T-helper 1 cell treated with Interleukin-12 subunit alpha and Interleukin-12 subunit beta and Interleukin-4 antibody, amounts not matched to agents 30 μg/mL and 1 μg/mL, for 36 hours (primary cell): Measurements from ENCODE around the gene KAZN.

ENCODE experiments used
- H3K27ac Mint-ChIP-seq: one replicate; pipeline ENCODE4 v1.8.0; 2021; ENCODE audit warnings: mild to moderate bottlenecking, mixed read lengths
- H3K27me3 Mint-ChIP-seq: one replicate; pipeline ENCODE4 v1.8.0; 2021; ENCODE audit warnings: low read depth, mixed read lengths
- H3K36me3 Mint-ChIP-seq: one replicate; pipeline ENCODE4 v1.8.0; 2021; ENCODE audit warnings: low read depth, mixed read lengths
- H3K4me1 Mint-ChIP-seq: one replicate; pipeline ENCODE4 v1.8.0; 2021; ENCODE audit warnings: low read depth, mixed read lengths
- H3K4me3 Mint-ChIP-seq: one replicate; pipeline ENCODE4 v1.8.0; 2021; ENCODE audit warnings: mild to moderate bottlenecking, moderate library complexity, mixed read lengths
- H3K9me3 Mint-ChIP-seq: one replicate; pipeline ENCODE4 v1.8.0; 2021; ENCODE audit warnings: mixed read lengths

KAZN gene

DNA sequence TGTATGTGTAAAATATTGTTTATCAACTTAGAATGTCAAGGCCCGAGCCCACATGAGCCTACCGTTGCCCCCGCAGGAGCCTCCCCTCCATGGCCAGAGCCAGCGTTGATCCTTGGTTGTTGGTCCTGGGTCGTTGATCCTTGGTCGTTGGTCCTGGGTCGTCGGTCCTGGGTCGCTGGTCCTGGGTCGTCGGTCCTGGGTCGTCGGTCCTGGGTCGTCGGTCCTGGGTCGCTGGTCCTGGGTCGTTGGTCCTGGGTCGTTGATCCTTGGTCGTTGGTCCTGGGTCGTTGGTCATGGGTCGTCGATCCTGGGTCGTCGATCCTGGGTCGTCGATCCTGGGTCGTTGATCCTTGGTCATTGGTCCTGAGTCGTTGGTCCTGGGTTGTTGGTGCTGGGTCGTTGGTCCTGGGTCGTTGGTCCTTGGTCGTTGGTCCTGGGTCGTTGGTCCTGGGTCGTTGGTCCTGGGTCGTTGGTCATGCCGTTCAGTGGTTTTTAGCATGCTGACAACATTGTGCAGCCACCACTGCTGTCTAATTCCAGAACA lies 450.0 kb downstream of the KAZN start:
- Mint-ChIP-seq H3K4me3 (no peak overlapping the region), H3K27ac (no peak overlapping the region), H3K4me1 (no peaks in the 10 kb centered on the region)

DNA sequence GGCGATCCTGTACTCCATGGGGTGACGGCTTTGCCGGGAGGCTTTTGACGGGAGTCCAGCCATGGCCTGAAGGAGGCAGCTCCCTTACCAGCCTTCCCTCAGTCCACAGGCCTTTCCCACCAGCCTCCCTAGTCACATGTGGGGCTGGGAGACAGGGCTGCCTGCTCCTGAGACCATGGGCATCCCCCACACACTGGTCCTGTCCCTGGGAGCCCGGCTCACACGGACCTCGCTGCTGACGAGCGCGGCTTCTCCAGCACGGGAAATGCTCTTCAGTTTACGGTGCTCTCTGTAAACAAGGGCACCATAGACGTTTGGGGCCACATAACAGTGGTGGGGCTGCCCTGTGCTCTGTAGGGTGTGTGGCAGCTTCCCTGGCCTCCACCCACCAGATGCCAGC lies 450.6 kb downstream of the KAZN start:
- no peak overlapping the region for H3K4me3 Mint-ChIP-seq
- H3K4me1 Mint-ChIP-seq, result no peaks in the 10 kb centered on the region
- H3K36me3 Mint-ChIP-seq, result no peaks in the 10 kb centered on the region
- no peak overlapping the region for H3K27ac Mint-ChIP-seq
- no peaks in the 10 kb centered on the region for H3K9me3 Mint-ChIP-seq
- no peaks in the 10 kb centered on the region for H3K27me3 Mint-ChIP-seq

More for the DNA sequence above, 450.0 kb downstream of the KAZN start:
- Mint-ChIP-seq H3K9me3 (no peaks in the 10 kb centered on the region), H3K36me3 (no peaks in the 10 kb centered on the region), H3K27me3 (no peaks in the 10 kb centered on the region)

DNA sequence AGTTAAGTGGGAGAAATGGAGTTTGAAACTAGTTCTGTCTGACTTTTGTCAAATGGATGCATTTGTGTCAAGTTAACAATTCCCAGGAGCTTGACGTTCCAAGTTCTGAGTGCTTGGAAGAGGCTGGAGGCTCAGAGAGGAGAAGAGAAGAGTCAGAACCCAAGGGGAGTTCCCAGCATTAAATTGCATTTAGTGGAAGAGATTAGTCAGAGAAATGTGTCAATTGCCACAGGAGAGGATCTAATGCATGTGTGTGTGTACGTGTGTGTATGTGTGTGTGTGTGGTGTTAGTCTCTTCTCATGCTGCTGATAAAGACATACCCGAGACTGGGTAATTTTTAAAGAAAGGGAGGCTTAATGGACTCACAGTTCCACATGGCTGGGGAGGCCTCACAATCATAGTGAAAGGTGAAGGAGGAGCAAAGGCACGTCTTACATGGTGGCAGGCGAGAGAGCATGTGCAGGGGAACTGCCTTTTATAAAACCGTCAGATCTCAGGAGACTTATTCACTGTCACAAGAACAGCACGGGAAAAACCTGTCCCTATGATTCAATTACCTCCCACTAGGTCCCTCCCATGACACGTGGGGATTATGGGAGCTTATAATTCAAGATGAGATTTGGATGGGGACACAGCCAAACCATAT lies 453.5 kb downstream of the KAZN start:
- no peak overlapping the region for H3K4me3 Mint-ChIP-seq
- no peaks in the 10 kb centered on the region for H3K36me3 Mint-ChIP-seq
- no peaks in the 10 kb centered on the region for H3K9me3 Mint-ChIP-seq
- H3K4me1 Mint-ChIP-seq, result no peaks in the 10 kb centered on the region
- H3K27ac Mint-ChIP-seq, result no peak overlapping the region
- no peaks in the 10 kb centered on the region for H3K27me3 Mint-ChIP-seq

DNA sequence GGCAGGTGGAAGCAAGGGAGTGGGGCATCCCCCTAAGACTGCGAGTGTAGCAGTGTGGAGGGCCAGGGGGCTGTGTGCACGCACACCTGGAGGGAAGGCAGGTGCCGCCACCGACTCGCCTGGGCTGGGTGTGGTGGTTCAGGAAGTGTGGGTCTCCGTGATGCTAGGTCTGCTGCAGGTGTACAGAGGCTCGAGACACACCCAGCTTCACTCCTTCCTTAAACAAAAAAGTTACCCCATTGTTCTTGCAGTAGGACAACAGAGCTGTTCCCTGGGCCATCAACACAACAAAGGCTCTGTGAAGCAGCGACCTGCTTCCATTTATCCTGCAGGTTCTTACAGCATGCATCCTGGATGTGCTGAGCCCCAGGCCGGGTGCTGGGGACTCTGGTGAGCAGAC lies 454.7 kb downstream of the KAZN start:
- Mint-ChIP-seq H3K27me3 (no peaks in the 10 kb centered on the region), H3K9me3 (no peaks in the 10 kb centered on the region), H3K4me1 (no peaks in the 10 kb centered on the region), H3K4me3 (no peak overlapping the region), H3K36me3 (no peaks in the 10 kb centered on the region), H3K27ac (no peak overlapping the region)

DNA sequence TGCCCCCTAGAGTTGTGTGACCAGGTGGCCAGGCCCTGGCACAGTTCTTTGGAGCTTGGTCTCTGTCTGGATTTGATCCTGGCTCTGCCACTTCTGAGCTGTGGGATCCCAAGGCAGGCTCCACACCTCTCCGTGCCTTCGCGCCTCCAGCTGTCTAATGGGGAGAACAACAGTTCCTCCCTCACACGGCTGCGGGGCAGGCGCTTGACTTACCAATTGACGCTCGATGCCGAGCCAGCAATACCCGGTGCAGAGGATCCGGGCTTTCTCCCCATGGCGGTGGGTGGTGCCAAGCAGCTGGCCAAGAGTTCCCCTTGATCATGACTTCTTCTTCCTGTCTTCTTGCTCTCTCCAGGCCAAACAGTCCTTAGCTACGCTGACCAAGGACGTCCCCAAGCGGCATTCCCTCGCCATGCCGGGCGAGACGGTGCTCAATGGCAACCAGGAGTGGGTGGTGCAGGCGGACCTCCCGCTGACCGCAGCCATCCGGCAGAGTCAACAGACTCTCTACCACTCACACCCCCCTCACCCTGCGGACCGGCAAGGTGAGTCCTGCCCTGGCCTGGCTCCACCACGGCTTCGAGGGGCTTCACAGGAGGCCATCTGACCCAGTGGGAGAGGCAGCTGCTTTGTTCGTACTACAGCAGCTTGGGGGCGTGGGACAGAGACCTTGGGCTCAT lies 457.4 kb downstream of the KAZN start:
- Mint-ChIP-seq H3K27ac (no peak overlapping the region), H3K4me1 (no peaks in the 10 kb centered on the region), H3K9me3 (no peaks in the 10 kb centered on the region), H3K27me3 (no peaks in the 10 kb centered on the region), H3K4me3 (no peak overlapping the region), H3K36me3 (no peaks in the 10 kb centered on the region)

DNA sequence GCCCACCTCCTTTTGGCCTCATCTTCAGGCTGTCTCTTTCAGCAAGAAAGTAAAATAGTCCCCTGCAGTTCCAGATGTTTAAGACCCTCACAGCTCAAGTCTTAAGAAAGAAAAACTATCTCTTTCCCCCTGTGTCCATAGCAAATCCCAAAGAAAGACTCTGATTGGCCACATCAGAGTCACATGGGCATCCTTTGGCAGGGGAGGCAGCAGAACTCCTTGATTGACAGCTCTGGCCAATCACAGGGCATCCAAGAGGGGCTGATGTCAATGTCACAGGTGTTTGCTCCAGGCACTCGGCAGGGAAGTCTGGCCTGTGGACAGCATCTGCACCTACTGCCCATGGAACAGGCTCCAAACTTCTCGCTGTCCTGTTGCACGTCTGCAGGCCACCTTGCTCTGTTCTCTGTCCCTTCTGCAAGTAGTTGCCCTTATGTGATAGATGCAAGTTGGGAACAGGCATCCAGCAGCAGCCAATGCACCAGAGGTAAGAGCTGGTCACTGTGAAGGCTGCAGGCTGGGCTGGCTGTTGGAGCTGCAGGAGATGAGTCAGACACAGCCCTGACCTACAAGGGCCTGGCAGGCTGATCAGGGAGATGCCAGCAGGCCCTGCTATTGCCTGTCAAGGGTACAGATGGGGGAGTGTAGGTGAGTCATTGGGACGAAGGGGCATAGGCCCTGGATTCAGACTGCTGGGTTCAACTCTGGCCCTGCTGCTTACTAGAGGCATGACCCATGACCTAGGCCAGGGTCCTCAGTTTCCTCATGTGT lies 458.2 kb downstream of the KAZN start:
- Mint-ChIP-seq H3K9me3 (no peaks in the 10 kb centered on the region), H3K27ac (no peak overlapping the region), H3K4me3 (no peak overlapping the region), H3K4me1 (no peaks in the 10 kb centered on the region), H3K27me3 (no peaks in the 10 kb centered on the region), H3K36me3 (no peaks in the 10 kb centered on the region)

DNA sequence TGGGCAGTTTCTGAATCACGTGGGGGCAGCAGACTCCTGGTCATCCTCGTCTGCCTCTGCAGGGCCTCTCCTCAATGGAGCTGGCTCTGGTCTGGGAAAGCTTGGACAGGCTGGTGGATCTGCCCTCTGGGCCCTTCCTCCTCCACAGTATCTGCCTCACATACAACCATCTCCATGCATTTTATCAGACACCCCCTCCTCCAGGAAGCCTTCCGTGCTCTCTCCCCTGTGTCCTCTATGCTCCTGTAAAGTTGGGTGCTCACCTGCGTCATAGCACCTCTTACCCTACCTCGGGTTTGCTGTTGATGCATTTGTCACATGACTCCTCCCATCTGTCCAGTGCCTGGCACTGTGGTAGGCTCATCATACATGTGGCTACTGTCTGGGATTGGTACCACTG lies 459.3 kb downstream of the KAZN start:
- H3K4me1 Mint-ChIP-seq, result no peaks in the 10 kb centered on the region
- no peaks in the 10 kb centered on the region for H3K27me3 Mint-ChIP-seq
- H3K36me3 Mint-ChIP-seq, result no peaks in the 10 kb centered on the region
- H3K27ac Mint-ChIP-seq, result no peak overlapping the region
- H3K4me3 Mint-ChIP-seq, result no peak overlapping the region
- H3K9me3 Mint-ChIP-seq, result peaks cover 5% of the 10 kb centered on the region

DNA sequence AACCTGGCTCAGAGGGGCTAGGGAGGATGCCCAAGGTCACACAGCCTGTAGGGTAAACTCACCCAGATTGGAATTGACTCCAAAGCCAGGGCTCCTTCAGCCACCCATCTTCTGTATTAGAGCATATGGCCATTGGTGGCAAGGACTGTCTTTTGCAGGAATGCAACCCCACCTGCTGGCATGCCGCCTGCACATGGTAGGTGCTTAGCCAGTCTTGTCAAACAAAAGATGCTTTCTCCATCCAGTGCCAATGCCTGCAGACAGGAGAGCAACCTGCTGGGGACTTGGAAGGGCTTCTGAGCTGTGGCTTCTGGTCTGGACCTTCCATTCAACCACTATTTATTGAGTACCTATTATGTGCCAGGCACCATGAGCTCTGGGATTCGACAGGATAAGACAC lies 459.8 kb downstream of the KAZN start:
- Mint-ChIP-seq H3K27me3 (no peaks in the 10 kb centered on the region), H3K27ac (no peak overlapping the region), H3K4me3 (no peak overlapping the region), H3K4me1 (no peaks in the 10 kb centered on the region), H3K36me3 (no peaks in the 10 kb centered on the region), H3K9me3 (peaks cover 5% of the 10 kb centered on the region)

DNA sequence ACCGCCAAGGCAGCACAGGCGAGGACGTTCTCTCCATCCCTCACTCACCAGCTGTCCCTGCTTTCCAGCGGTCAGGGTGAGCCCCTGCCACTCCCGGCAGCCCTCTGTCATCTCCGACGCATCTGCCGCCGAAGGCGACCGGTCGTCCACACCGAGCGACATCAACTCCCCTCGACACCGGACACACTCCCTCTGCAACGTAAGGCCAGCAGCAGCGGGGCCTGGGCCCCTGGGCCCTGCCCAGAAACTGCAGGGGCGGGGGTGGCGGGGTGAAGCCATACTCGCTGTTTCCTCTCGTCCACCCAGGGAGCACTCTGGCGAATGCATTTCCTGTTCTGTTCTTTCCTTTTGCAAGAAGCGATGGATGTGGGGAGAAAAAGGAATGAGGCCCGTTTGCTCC lies 461.6 kb downstream of the KAZN start:
- no peaks in the 10 kb centered on the region for H3K36me3 Mint-ChIP-seq
- H3K27ac Mint-ChIP-seq, result no peak overlapping the region
- H3K4me1 Mint-ChIP-seq, result no peaks in the 10 kb centered on the region
- peaks cover 5% of the 10 kb centered on the region for H3K9me3 Mint-ChIP-seq
- no peaks in the 10 kb centered on the region for H3K27me3 Mint-ChIP-seq
- no peak overlapping the region for H3K4me3 Mint-ChIP-seq

DNA sequence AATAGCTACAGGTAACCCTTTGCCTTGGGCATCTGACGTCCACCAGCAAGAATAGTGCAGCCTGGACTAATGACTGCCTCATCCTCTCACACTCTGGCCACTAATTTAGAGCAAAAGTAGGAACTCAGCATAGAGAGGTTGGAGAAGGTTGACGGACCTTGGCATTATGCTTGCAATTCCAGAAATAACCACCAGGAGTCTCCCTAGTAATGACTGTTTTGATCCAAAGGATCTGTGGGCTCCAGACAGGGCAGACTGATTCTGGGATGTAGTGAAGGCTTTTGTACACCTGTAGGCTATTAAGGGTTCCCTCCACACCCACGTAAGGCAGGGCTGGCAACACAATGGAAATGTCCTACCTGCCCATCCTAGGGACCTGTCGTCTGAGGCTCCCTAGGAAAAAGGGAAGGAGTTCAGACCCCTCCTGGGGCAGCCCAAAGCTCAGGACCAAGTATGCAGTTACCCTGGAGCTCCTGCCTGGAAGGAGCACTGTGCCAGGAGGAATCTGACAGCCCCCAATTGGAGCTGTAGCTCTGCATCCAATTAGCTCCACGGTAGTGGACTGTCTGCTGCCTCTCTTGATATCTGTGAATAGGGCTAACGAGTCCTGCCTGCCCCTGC lies 464.1 kb downstream of the KAZN start:
- Mint-ChIP-seq H3K36me3 (no peaks in the 10 kb centered on the region), H3K27me3 (peaks cover 4% of the 10 kb centered on the region), H3K27ac (no peak overlapping the region), H3K4me1 (no peaks in the 10 kb centered on the region), H3K4me3 (no peak overlapping the region), H3K9me3 (peaks cover 5% of the 10 kb centered on the region)

DNA sequence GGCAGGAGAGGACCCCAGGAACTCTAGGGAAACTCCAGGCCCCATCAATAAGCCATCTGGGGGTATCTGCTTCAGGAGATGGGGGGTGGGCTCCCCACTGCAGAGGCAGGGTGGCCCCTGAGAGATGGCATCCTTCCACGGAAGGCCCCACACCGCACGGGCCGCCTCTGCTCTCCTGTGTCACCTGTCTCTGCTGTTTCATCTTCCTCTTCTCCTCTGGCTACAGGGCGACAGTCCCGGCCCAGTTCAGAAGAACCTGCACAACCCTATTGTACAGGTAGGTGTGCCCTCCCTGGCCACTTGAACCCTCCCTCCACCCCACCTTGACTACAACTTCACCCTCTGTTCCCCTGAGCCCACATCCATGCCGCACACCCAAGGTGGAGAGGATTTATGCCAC lies 464.9 kb downstream of the KAZN start:
- Mint-ChIP-seq H3K9me3 (peaks cover 5% of the 10 kb centered on the region), H3K27ac (no peak overlapping the region)

DNA sequence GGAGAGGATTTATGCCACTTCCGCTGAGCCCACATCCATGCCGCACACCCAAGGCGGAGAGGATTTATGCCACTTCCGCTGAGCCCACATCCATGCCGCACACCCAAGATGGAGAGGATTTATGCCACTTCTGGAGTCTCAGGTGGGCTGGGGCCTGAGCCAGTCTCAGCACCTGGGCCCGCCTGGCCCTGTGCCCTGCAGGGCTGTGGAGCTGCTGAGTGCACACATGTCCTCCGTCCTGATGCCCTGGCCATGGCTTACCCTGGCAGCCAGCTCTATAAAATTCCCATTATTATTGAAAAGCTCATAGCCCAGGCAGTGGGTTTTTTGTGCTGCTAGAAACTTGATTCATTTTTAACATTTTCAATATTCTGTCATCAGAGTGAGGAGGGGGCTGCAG lies 465.3 kb downstream of the KAZN start:
- H3K27me3 Mint-ChIP-seq, result peaks cover 4% of the 10 kb centered on the region
- peaks cover 5% of the 10 kb centered on the region for H3K9me3 Mint-ChIP-seq
- no peak overlapping the region for H3K4me3 Mint-ChIP-seq
- H3K4me1 Mint-ChIP-seq, result no peaks in the 10 kb centered on the region
- no peak overlapping the region for H3K27ac Mint-ChIP-seq
- no peaks in the 10 kb centered on the region for H3K36me3 Mint-ChIP-seq

More for the DNA sequence above, 464.9 kb downstream of the KAZN start:
- Mint-ChIP-seq H3K4me3 (no peak overlapping the region), H3K36me3 (no peaks in the 10 kb centered on the region), H3K27me3 (peaks cover 4% of the 10 kb centered on the region), H3K4me1 (no peaks in the 10 kb centered on the region)

DNA sequence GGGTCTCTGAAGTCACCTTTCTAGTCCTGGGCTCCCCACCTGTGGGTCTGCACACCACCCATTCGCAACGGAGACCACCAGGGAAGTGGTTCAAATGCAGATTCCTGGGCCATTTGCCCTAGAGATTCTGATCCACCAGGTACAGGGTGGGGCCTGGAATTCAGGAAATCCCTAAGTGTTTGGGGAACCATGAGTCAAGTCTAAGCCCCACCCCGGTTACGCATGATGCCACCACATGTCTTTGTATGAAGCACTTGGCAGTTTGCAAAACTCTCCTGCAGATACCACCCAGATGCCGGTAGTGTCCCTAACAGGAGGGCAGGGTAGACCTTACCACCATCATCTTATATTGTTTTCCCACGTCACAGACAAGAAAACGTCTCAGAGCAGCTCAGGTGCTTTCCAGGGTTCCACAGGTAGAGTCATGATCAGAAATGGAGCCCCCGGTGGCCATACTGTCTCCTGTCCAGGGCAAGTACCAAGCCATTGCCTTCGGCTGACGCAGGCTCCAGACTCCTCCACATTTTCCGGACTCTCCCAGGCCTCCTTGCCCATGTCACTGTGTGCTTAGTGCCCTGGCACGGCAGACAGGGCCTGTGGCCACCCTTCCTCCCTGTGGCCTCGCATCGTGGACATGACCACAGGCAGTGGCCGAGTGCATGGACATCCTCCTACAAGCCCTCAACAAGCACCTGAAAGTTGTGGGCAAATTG lies 465.9 kb downstream of the KAZN start:
- Mint-ChIP-seq H3K4me3 (no peak overlapping the region), H3K4me1 (no peaks in the 10 kb centered on the region), H3K9me3 (peaks cover 5% of the 10 kb centered on the region), H3K36me3 (no peaks in the 10 kb centered on the region), H3K27me3 (peaks cover 4% of the 10 kb centered on the region), H3K27ac (no peak overlapping the region)

DNA sequence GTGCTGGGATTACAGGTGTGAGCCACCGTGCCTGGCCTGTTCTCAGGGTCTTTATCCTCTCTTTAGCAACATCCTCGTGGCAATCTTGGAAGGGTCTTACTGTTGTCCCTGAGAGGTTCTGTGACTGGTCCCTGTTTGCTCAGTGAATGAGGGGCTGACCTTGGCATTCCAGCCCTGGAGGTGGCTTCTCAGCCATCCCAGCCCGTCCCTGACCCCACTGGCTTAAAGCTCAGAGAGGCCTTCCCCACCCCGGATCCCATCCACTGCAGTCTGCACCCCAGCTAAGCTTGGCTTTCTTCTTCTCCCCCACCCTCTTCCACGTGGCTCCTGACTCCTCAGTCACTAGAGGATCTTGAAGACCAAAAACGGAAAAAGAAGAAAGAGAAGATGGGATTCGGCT lies 466.8 kb downstream of the KAZN start:
- peaks cover 5% of the 10 kb centered on the region for H3K9me3 Mint-ChIP-seq
- peaks cover 4% of the 10 kb centered on the region for H3K27me3 Mint-ChIP-seq
- no peaks in the 10 kb centered on the region for H3K4me1 Mint-ChIP-seq
- no peak overlapping the region for H3K27ac Mint-ChIP-seq
- H3K36me3 Mint-ChIP-seq, result no peaks in the 10 kb centered on the region
- H3K4me3 Mint-ChIP-seq, result no peak overlapping the region
